OCI-M1 (cell line): ENCODE measurements around the gene ATG16L1.
A peak's percentile ranks its signal among the peaks of the same experiment; 100 is the strongest.

ENCODE experiments used
- DNase-seq: peaks from one replicate; lab custom pipeline; 2025; lab: John Stamatoyannopoulos, UW

The ATG16L1 gene

DNA sequence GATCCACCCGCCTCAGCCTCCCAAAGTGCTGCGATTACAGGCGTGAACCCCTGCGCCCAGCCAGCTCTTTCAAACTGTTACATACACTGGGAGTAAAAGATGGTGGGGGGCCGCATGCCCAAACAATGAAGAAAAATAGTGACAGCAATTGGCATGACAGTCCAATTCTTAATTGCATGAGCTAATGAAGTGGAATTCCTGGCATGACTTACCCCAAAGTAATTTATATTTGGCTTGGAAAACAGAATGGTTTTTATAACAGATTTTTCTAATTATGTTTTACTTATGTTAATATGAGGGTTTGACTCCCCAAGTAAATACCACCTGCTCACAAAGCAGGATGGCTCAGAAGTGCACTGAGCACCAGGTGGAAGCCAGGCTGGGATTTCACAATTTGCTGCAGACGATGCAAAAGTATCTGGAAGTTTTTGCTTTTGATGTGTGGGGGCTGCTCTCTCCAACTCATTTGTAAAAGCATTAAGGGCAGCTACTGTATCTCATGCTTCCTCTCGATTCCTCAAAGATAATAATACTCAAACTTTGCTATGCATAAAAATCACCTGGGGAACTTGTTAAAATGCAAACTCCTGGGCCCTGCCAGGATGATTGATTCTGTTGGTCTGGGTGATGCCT is 24.0 kb upstream of the ATG16L1 start:
- no peak for DNase-seq

DNA sequence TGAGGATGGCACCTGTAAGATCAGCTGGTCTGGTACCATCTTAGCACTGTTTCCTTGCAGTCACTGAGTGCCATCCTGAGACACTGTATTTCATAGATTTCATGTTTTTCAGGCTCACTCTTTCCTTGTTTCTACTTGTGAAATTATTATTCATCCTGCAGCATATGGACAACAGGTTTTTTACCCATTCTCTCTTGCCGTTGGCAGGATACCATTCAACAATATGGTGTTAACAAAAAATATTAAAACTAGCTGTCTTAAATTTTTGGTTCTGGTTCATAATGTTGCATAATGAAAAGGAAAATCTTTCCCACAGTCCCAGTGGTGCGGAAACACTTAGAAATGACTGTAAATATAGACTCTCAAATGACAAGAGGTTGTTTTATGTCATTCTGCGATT is 23.1 kb upstream of the ATG16L1 start:
- no peak for DNase-seq

DNA sequence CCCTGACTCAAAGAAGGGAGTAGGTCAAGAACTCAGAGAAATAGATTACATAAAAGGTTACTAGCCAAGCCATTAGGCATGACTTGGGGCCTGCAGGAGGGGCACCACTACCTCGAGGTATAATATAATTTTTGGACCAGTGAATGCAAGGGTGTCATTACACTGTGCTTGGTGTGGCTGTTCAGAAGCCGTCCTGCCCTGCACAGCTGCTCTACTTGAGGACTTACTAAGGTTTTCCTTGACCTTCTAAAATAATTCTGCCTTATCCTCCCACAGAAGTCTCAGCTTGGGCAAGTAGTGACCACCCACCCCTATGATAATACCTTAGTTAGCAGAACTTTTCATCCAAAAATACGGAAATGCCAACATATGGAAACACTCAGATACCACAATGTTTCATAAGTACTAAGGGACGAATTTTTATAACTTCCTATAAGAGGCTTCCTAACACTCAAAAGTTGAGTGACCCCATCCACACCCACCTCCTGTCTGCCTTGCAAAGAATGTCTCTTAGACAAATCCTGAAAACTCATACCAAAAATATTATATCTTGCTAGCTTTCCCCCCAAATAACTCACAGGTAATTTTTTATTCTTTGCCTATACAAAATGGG is 17.7 kb upstream of the ATG16L1 start:
- no peak for DNase-seq

DNA sequence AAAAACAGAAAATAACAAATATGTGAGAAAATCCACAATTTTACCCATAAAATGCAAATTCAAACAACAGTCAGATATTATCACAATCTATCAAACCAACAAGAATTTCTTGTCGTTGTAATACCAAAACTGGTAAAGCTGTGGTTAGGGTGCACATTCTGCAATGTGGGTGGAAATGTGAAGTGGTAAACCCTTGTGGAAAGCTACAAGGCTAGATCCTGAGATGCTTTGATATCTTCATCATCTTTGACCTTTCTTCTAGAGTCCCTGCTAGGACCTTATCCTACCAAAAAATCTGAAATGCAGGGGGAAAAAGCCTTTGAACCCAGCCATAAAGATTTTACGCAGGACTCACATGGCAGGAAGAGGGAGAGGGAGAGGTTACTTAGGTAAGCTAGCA is 17.2 kb upstream of the ATG16L1 start:
- DNase-seq, result no peak

DNA sequence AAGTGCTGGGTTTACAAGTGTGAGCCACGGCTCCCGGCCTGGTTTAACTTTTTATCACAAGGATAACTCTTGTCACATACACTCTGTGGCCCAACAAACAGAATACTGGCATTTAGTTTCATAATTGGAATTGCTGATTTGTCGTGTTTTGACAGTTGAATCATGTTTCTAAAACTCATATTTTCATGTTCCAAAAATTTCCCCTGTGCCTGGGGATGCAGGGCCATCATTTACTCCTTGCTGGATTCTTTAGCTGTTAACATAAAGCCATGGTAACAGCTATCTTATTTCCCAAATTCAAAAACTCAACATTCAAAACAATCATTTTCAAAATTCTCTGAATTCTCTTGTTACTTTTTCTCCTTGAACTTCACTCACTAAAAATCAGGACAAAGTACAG is 16.5 kb upstream of the ATG16L1 start:
- no peak for DNase-seq

DNA sequence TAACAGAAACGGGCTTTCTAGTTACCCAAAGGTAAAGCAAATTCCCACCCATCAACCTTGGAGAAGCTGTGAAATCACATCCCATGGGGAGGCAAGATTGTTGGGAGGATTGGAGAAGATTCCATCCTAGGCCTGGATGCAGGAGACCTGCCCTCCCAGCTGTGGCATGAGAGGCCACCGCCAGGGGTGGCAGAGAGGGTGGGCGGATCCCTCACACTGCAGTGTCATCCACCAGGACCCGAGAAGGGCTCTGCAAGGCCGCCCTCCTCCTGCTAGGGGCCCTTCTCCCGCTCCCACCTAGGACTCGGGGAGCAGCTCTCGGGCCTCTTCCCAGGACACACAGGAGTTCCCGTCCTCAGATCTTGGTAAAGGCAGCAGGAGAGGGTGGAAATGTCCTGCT is 15.5 kb upstream of the ATG16L1 start:
- DNase-seq, result no peak

DNA sequence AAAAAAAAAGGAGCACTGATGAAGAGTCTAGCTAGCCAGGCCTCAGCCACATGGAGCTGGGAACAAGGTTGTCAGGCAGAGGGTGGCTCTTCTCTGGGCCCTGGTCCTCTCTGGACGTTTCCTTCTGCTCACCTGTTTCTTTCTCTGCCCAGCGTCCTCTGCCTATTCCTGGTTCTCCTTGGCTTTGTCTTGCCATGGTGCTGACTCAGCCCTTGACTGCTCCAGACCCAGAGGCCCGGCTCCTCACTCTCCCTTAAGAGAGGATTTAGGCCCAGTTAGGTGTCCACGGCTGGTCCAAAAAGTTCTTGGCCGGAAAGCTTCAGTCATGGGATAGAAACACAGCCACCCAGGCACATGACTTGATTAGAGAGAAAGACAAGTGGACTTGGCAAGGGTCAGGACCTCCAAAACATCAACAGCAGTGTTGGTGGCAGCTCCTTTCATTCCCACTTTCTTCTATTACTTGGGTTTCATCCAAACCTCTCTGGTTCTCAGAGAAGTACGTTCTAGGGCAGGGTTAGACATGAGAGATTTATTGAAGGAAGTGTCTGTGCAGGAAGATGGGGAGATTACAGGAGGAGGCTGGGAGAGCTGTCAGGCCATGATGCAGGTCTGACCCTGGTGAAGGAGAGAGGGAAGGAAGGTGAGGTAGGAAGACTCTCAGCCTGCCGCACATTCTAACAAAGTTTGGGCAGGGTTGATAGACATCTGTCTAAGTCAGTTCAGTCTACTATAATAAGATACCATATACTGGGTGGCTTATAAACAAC is 14.5 kb upstream of the ATG16L1 start:
- no peak for DNase-seq

DNA sequence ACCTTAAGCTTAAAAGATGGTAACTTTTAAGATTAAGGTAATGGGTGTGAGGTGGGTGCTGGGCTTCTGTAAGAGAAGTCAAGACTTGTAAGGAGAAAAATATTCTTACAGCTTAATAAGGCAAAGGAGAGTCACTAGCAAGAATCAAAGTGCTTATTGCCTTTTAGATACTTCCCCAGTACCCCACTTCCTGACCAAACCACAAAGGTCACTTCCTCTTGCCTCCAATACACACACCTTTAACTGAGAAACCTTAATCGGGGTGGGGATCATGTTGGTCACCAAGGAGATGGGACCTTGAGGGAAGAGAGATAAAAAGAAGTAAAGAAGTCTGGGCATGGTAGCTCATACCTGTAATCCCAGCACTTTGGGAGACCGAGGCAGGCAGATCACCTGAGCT is 10.6 kb upstream of the ATG16L1 start:
- DNase-seq, result peak; percentile 13

GRCh38 chr2:233241803-233242202 is 9.7 kb upstream of the ATG16L1 start:
- peak; percentile 47 for DNase-seq

GRCh38 chr2:233242231-233242927 is 9.1 kb upstream of the ATG16L1 start:
- peak; percentile 82 for DNase-seq

- no peak for DNase-seq
These were observed 8.1 kb upstream of the ATG16L1 start for GRCh38 chr2:233243348-233243747.

- DNase-seq, result no peak
These were observed 6.7 kb upstream of the ATG16L1 start for GRCh38 chr2:233244818-233245217.

GRCh38 chr2:233245406-233245805 is 6.1 kb upstream of the ATG16L1 start:
- DNase-seq, result no peak

DNA sequence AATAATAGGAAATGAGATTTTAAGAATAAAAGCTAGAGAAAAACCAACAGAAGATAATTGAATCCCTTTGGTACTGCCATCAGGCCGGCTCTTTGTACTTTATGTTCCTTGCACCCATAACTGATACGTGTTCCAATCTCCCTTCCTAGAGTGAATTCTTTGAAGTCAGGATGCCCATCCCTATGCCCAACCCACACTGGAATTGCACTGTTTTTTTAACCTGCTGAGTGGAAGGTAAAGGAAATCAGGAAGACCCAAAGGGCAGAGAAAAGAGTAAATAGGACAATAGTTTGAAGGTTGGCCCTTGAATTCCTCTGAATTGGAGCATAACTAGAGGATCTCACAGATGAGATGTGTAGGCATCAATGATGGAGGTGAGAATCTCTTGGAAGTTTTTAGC is 4.4 kb upstream of the ATG16L1 start:
- no peak for DNase-seq

GRCh38 chr2:233247744-233248143 is 3.7 kb upstream of the ATG16L1 start:
- DNase-seq, result no peak

DNA sequence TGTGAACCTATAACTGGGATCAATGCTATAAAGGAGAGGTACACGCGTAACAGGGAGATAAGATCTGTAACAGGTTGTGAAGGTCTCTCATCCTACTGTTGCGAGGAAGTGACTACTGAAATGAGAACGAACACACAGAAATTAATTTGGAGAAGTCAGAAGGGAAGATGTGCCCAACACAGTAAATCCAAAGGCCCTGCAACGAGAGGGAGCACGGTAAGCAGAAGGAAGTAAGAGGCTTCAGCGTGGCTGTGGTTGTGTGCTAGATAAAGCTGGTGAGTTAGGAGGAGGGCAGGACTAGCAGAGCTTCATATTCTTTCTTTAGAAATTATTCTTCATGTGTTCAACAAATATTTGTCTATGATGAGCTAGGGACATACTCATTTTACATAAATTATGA is 2.5 kb upstream of the ATG16L1 start:
- DNase-seq, result peak; percentile 70

- DNase-seq, result no peak
These were observed 905 bp upstream of the ATG16L1 start for GRCh38 chr2:233250568-233250967.

- no peak for DNase-seq
These were observed 528 bp upstream of the ATG16L1 start for GRCh38 chr2:233250985-233251305.

DNA sequence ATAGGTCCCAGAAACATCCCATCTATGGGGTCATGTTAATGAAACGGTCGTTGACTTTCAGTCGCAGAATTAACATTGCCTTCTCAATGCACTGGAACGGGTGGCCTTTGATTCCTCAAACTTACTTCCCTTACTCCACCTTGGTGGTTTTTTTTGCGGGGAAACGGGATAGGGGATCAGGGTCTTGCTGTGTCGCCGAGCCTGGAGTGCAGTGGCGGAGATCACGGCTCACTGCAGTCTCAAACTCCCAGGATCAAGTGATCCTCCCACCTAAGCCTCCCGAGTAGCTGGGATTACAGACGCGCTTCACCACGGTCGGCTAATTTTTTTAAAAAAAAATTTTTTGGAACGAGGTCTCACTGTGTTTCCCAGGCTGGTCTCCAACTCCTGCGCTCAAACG is 754 bp downstream of the ATG16L1 start:
- no peak for DNase-seq

DNA sequence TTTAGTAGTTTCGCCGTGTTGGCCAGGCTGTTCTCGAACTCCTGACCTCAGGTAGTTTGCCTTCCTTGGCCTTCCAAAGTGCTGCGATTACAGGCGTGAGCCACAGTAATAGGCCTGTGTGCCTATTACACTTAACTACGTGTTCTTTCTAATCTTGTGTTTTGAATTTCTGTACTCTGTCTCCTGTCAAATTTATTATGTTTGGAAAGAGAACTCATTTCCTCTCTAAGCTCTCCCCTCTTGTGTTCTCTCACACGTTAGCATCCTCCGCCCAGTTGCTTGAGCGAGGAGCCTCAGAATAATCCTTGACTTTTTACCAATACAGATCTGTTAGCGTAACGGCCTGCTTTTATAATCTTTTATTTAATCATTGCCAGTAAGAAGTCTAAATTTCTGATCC is 3.7 kb downstream of the ATG16L1 start:
- DNase-seq, result no peak

- DNase-seq, result no peak
These were observed 4.6 kb downstream of the ATG16L1 start for GRCh38 chr2:233256048-233256447.

GRCh38 chr2:233258211-233258610 is 6.7 kb downstream of the ATG16L1 start:
- DNase-seq, result no peak

DNA sequence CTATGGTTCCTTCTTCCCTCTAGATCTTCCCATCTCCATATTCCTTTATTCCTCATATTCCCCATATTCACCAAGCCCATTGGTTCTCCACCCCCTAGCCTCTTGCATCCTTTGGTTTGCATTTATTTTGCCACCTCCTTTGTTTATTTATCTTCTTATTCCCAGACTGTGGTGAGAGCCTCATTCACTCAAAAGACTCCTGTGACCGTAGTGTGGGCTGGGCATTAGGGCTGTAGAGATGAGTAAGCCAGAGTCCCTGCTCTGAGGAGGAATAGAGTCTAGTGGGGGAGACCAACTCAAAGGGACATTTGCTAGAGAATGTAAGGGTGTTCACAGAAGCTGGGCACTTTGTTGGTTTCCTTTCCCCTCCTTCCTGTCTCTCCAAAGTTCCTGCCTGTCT is 8.3 kb downstream of the ATG16L1 start:
- no peak for DNase-seq
